Endothelial cell of umbilical vein (primary cell): ENCODE data around the gene LAMTOR4. TPM values are rescaled to one million over a fixed set of nuclear protein-coding genes. Genes with fewer than 3 reads are reported as not detected.

Experiments used
- BruUV-seq: library from RNA; stranded (reverse); fragments of 400-500 nt; replicated peaks from 2 replicates; lab custom pipeline; 2021; lab: Mats Ljungman, UMichigan
- CTCF ChIA-PET: fragments of 300-600, 350-600 bp; sonication (Branson Sonifier 250); formaldehyde crosslinking; loops from one replicate; lab custom pipeline; 2021; ENCODE audit warnings: antibody characterized with exemption, inconsistent platforms; lab: Charles Lee
- POLR2A ChIA-PET: fragments of 300-600, 350-600 bp; sonication (Branson Sonifier 250); formaldehyde crosslinking; loops from one replicate; lab custom pipeline; 2021; ENCODE audit warnings: antibody characterized with exemption, inconsistent platforms; lab: Charles Lee
- DNase-seq: peaks from one replicate; pipeline ENCODE4 v3.0.0-alpha.2; 2011; ENCODE audit warnings: low read depth, low spot score
- FAIRE-seq: peaks from 2 replicates; lab custom pipeline; 2011; peaks lifted over from hg19 to GRCh38; lab: Jason Lieb, UNC
- H2AFZ ChIP-seq: 2 replicates; pipeline ENCODE4 v1.6.0; 2012; ENCODE audit warnings: low read depth, low read length, control low read depth, inconsistent platforms
- H3K27ac ChIP-seq: 2 replicates; pipeline ENCODE4 v1.5.1; 2011; ENCODE audit warnings: low read depth, mild to moderate bottlenecking, control low read depth, low read length, moderate library complexity; ENCODE audit not compliant: insufficient read depth
- H3K27me3 ChIP-seq, 2 experiments: 2 replicates each; pipeline versions ENCODE4 v1.6.0 to v1.6.1; 2011; ENCODE audit warnings: low read length in 2 of 2, mixed read lengths in 1 of 2; ENCODE audit not compliant: control insufficient read depth in 2 of 2, insufficient read depth in 2 of 2
- H3K36me3 ChIP-seq, 2 experiments: 2 replicates in 1 of 2; 3 replicates in 1 of 2; pipeline ENCODE4 v1.5.1; 2011; ENCODE audit warnings: low read length in 2 of 2, mild to moderate bottlenecking in 1 of 2, moderate library complexity in 1 of 2; ENCODE audit not compliant: control insufficient read depth in 2 of 2, insufficient read depth in 2 of 2; ENCODE audit errors: extremely low read depth in 1 of 2
- H3K4me1 ChIP-seq: 3 replicates; pipeline ENCODE4 v1.5.1; 2011; ENCODE audit warnings: mild to moderate bottlenecking, low read length; ENCODE audit not compliant: control insufficient read depth, insufficient read depth; ENCODE audit errors: extremely low read depth
- H3K4me2 ChIP-seq: 2 replicates; pipeline ENCODE4 v1.6.1; 2011; ENCODE audit warnings: low read length, control low read depth, mixed read lengths; ENCODE audit not compliant: insufficient read depth
- H3K4me3 ChIP-seq, 3 experiments: fragments of 200-600 bp in 1 of 3; sonication (generic), shearing (Covaris generic) in 1 of 3; replicated peaks in 1 of 3; 2 replicates each; pipeline ENCODE4 v1.5.1; 2011 to 2016; ENCODE audit warnings: control low read depth in 3 of 3, low read length in 3 of 3, mild to moderate bottlenecking in 2 of 3, inconsistent platforms in 1 of 3, low read depth in 1 of 3, moderate library complexity in 1 of 3; ENCODE audit not compliant: insufficient read depth in 1 of 3
- H3K79me2 ChIP-seq: 2 replicates; pipeline ENCODE4 v1.6.0; 2012; ENCODE audit warnings: low read length, inconsistent platforms; ENCODE audit not compliant: control insufficient read depth, insufficient read depth
- H3K9ac ChIP-seq: replicated peaks from 2 replicates; pipeline ENCODE3; 2011; ENCODE audit warnings: low read length, control low read depth; ENCODE audit not compliant: insufficient read depth; ENCODE audit errors: extremely low read depth
- H3K9me1 ChIP-seq: replicated peaks from 3 replicates; pipeline ENCODE4 v1.6.0; 2011; ENCODE audit warnings: mild to moderate bottlenecking, low read length; ENCODE audit not compliant: control insufficient read depth, insufficient read depth; ENCODE audit errors: extremely low read depth
- H3K9me3 ChIP-seq: replicated peaks from 2 replicates; pipeline ENCODE4 v1.5.1; 2012; ENCODE audit warnings: low read length, inconsistent platforms; ENCODE audit not compliant: control insufficient read depth, insufficient read depth
- H4K20me1 ChIP-seq: replicated peaks from 2 replicates; pipeline ENCODE3; 2011; ENCODE audit warnings: mild to moderate bottlenecking, low read length; ENCODE audit not compliant: control insufficient read depth, insufficient read depth; ENCODE audit errors: extremely low read depth
- EZH2 ChIP-seq: IDR thresholded peaks from 2 replicates; pipeline ENCODE4 v1.6.1; 2012; ENCODE audit warnings: borderline replicate concordance, low read depth, mild to moderate bottlenecking, moderate library complexity, low read length, inconsistent platforms; ENCODE audit not compliant: severe bottlenecking
- FOS ChIP-seq: IDR thresholded peaks from 2 replicates; pipeline ENCODE4 v1.6.1; 2011; ENCODE audit warnings: mild to moderate bottlenecking, low read length, moderate library complexity, borderline replicate concordance; ENCODE audit not compliant: insufficient read depth
- GATA2 ChIP-seq: IDR thresholded peaks from 2 replicates; pipeline ENCODE4 v1.7.0; 2011; ENCODE audit warnings: low read depth, mild to moderate bottlenecking, moderate library complexity, mixed read lengths, low read length; ENCODE audit not compliant: insufficient read length, insufficient read depth
- JUN ChIP-seq: IDR thresholded peaks from 2 replicates; pipeline ENCODE4 v1.6.1; 2011; ENCODE audit warnings: borderline replicate concordance, low read depth; ENCODE audit not compliant: insufficient read length, insufficient read depth
- MYC ChIP-seq: IDR thresholded peaks from one replicate; pipeline ENCODE4 v1.6.1; 2011; ENCODE audit warnings: mild to moderate bottlenecking, low read depth, low read length
- POLR2A ChIP-seq: IDR thresholded peaks from 2 replicates; pipeline ENCODE4 v1.6.1; 2012; ENCODE audit warnings: low read depth, mild to moderate bottlenecking, control low read depth, low read length
- POLR2AphosphoS5 ChIP-seq: IDR thresholded peaks from 2 replicates; pipeline ENCODE4 v1.6.1; 2012; ENCODE audit warnings: low read depth, mild to moderate bottlenecking, control low read depth, low read length, moderate library complexity; ENCODE audit not compliant: insufficient read depth
- dilution Hi-C: fragments of 300-500 bp; cut with MboI; formaldehyde crosslinking; loops from one replicate; pipeline ENCODE4 v1.15.0; 2019; ENCODE audit warnings: low sequenced_read_pairs; ENCODE audit not compliant: extremely low pct_ligation_motif_present
- intact Hi-C: fragments of 100-400 bp; cut with micrococcal nuclease; formaldehyde crosslinking; loops from one replicate; pipeline ENCODE4 v1.10.0; 2022
- polyA plus RNA-seq, 4 experiments: library from polyadenylated mRNA; depleted of rRNA in 3 of 4; stranded (reverse) in 3 of 4; unstranded in 1 of 4; fragments of >200 nt; gene quantifications; 2 replicates each; pipeline versions ENCODE4 v1.2.1 to v1.2.3, GENCODE V29; 2011 to 2012; ENCODE audit warnings: missing spikeins in 1 of 4
- total RNA-seq: library from RNA; stranded (reverse); gene quantifications from 2 replicates; pipeline ENCODE4 v1.2.3, GENCODE V29; 2021
- TF ChIP-seq, protein P1 (sequence below), 2 donors: IDR thresholded peaks; 1 replicate in 1 of 2; 2 replicates in 1 of 2; pipeline ENCODE4 v1.5.1; 2011; ENCODE audit warnings: low read length in 2 of 2, mild to moderate bottlenecking in 2 of 2, moderate library complexity in 2 of 2, control low read depth in 1 of 2, inconsistent platforms in 1 of 2, low read depth in 1 of 2; ENCODE audit not compliant: insufficient read depth in 1 of 2; ENCODE audit errors: extremely low read depth in 1 of 2
- TF ChIP-seq, protein P2 (sequence below): IDR thresholded peaks from 2 replicates; pipeline ENCODE4 v1.6.1; 2011; ENCODE audit not compliant: insufficient read depth, insufficient read length

Gene LAMTOR4
- total and polyA plus RNA-seq, 2 donors (not counting 3 experiments of a cell fraction or from before 2014, with no cell fraction given) = 139 to 520 TPM

DNA sequence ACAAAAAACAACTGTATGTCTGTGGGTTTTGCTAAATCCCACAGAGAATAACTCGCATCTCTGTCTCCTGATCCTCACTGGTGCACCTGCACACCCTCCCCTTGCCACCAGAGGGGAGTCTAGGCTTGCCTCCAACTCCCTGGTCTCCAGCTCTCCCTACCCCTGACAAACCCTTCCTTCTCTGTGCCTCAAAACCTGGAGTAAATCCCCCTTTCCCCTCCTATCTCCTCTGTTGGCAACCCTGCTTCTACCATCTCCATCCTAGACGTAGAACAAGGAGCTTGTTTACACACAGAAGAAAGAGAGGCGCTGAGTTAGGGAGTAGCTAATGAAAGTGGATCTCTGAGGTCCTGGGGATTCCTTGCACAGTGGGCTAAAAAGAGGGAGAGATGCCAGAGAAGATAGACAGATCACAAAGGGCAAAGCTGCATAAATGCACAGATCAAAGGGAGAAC, 16.0 kb upstream of the LAMTOR4 start:
- ChIA-PET POLR2A (no interaction called here), CTCF (interaction anchor here (0.6 to 5.9 kb wide), 28 partner anchors 8 to 275 kb away, joined by 3 to 79 read pairs (median 4); partner anchors contain the start of genes AP4M1, GAL3ST4, LAMTOR4 and MCM7)
- no TSS peak for BruUV-seq
- Histone ChIP-seq H3K9me3 (no peaks in the 10 kb centered on the region), H3K9me1 (no peaks in the 10 kb centered on the region), H3K27me3 (no peaks in the 10 kb centered on the region), H2AFZ (no peak overlapping the region), H3K27ac (no peak overlapping the region), H3K4me1 (peaks cover 5% of the 10 kb centered on the region), H3K4me2 (no peak overlapping the region), H3K9ac (no peak overlapping the region), H4K20me1 (no peaks in the 10 kb centered on the region), H3K4me3 (no peak overlapping the region), H3K79me2 (no peaks in the 10 kb centered on the region), H3K36me3 (no peaks in the 10 kb centered on the region)
- FAIRE-seq (peak; percentile 83), DNase-seq (peak; percentile 55)
- dilution Hi-C loops (no loop called here), intact Hi-C loops (no loop called here)
- TF ChIP-seq, protein P1, sequence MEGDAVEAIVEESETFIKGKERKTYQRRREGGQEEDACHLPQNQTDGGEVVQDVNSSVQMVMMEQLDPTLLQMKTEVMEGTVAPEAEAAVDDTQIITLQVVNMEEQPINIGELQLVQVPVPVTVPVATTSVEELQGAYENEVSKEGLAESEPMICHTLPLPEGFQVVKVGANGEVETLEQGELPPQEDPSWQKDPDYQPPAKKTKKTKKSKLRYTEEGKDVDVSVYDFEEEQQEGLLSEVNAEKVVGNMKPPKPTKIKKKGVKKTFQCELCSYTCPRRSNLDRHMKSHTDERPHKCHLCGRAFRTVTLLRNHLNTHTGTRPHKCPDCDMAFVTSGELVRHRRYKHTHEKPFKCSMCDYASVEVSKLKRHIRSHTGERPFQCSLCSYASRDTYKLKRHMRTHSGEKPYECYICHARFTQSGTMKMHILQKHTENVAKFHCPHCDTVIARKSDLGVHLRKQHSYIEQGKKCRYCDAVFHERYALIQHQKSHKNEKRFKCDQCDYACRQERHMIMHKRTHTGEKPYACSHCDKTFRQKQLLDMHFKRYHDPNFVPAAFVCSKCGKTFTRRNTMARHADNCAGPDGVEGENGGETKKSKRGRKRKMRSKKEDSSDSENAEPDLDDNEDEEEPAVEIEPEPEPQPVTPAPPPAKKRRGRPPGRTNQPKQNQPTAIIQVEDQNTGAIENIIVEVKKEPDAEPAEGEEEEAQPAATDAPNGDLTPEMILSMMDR (IDR thresholded peaks at IDR 0.05; ENCODE audit: extremely low read depth in 1 of 2, insufficient read depth in 1 of 2, low read depth in 1 of 2, low read length in 2 of 2) = peak; percentile 79 to 92
- TF ChIP-seq POLR2AphosphoS5 = no peak

DNA sequence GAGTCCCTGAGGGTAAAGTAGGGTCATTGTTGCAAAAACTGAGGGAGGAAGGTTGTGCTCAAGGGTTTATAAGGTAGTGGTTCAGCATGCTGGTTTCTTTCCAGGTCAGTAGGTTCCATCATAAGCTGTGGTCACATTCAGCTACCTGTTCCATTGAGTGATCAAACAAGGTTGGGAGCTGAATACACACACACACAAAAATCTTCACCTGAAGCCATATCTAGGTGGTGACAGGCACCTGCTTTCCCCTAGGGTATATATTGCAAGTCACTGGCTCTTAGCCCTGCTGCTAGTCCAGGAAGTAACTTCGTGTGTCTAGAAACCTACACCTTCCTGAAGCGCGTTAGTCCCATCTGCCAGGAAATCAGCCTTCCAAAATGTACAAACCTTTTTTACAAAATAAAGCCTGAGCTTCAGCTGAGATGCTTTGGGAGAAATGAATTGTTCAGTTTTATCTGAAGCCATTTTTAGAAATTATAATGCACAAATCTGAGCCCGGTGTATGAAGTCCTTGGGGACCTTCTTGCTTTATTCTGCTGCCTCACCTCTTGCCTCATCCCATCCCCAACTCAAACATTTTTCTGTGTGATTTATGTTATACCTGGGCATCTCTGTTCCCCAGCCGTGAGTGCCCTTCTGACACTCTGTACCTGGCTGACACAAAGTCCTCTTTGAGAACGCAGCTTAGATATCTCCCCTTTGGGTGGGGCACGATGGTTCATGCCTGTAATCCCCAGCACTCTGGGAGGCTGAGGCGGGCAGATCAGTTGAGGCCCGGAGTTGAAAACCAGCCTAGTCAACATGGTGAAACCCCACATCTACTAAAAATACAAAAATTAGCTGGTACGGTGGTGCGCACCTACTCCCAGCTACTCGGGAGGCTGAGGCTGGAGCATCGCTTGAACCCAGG, 10.6 kb upstream of the LAMTOR4 start:
- TF ChIP-seq GATA2 (no peak), FOS (no peak), POLR2A (no peak), EZH2 (no peak), MYC (no peak), POLR2AphosphoS5 (no peak), JUN (no peak)
- TF ChIP-seq, protein P1 (IDR thresholded peaks at IDR 0.05; ENCODE audit: extremely low read depth in 1 of 2, insufficient read depth in 1 of 2, low read depth in 1 of 2, low read length in 2 of 2) = no peak
- TF ChIP-seq, protein P2, sequence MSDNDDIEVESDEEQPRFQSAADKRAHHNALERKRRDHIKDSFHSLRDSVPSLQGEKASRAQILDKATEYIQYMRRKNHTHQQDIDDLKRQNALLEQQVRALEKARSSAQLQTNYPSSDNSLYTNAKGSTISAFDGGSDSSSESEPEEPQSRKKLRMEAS = no peak
- ChIA-PET POLR2A (no interaction called here), CTCF (interaction anchor here (0.6 to 2.2 kb wide), 4 partner anchors 10 to 270 kb away, joined by 3 to 8 read pairs (median 3); partner anchors contain the start of gene LAMTOR4)
- FAIRE-seq = no peak
- no TSS peak for BruUV-seq
- peaks cover 0 to 3% of the 10 kb centered on the region in 2 experiments for H3K27me3 ChIP-seq
- no peak overlapping the region for H3K4me2 ChIP-seq
- dilution Hi-C loops (no loop called here), intact Hi-C loops (no loop called here)
- no peaks in the 10 kb centered on the region for H3K9me1 ChIP-seq
- H3K9me3 ChIP-seq = no peaks in the 10 kb centered on the region
- H2AFZ ChIP-seq = no peak overlapping the region
- no peak overlapping the region for H3K4me3 ChIP-seq
- H3K27ac ChIP-seq = no peak overlapping the region
- no peaks in the 10 kb centered on the region for H4K20me1 ChIP-seq
- no peak overlapping the region for H3K9ac ChIP-seq
- no peaks in the 10 kb centered on the region for H3K79me2 ChIP-seq
- no peaks in the 10 kb centered on the region for H3K36me3 ChIP-seq
- DNase-seq = no peak
- H3K4me1 ChIP-seq = no peaks in the 10 kb centered on the region
